HG03439 (cell line): ENCODE measurements around the gene TUBA4B.

Experiments
- ATAC-seq: cut with Tn5 transposase; IDR thresholded peaks from one replicate; pipeline ENCODE4 v1.9.1; 2021; ENCODE audit warnings: mild to moderate bottlenecking, moderate library complexity; ENCODE audit not compliant: unreplicated experiment

TUBA4B gene

DNA sequence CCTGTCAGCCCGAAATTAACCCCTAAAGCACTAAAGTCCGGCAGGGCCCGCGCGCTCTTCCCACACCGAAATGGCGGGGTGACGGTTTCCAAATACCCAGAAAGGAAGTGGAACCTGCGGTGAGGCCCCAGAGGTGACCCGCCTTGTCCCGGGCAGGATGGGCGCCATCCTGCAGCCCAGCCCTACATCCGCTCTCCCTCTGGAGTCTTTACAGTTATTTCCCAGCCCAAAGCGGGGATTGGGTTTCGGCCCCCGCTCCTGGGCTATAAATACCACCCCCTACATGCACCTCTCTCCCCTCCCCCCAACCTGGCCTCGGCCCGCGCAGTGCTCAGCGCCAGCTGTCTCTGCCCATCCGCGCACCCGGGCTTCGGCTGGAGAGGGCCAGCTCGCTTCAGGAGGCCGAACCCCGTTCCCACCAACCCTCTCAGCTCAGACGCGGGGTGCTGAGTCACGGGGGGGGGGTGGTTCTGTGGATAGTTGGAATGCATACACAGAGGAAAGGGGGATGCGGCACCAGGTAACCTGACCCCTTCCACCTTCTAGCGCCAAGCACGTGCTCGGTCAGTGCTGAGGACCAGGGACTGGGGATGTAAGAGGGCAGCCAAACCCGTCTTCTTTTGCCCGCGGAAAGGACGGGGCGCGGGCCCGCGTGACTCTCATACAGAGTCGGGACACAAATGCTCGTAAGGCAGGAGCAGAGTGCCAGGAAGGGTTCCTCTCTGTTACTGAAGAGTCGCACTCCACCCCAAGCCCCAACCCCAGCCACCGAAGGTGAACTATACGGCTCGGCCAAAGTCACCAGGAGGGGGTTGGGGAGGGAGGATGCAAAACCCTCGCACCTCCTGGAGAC is at the start of gene TUBA4B:
Gene TUBA4B (plus strand): TSS at position 344 of the 853 bp plus-strand sequence. CDS start 165 bp downstream, at position 509.
- peak; percentile 15 for ATAC-seq

DNA sequence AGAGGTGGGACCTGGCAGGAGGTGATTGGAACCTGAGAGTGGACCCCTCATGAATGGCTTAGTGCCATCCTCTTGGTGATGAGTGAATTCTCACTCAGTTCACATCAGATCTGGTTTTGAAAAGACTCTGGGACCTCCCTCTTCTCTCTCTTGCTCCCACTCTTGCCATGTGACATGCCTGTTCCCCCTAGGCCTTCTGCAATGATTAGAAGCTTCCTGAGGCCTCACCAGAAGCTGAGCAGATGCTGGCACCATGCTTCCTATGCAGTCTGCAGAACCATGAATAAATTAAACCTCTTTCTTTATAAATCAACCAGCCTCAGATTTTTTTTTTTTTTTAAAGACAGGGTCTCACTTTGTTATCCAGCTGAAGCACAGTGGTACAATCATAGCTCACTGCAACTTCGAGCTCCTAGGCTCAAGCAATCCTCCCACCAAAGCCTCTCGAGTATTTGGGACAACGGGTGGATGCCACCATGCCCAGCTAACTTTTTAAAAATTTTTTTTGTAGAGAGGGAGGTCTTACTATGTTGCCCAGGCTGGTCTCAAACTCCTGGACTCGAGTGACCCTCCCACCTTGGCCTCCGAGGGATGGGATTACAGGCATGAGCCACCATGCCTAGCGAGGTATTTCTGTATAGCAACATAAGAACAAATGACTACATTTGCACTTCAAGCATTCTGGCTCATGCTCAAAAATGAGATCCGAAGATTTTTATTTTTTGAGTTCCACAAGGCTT is 48.4 kb upstream of the TUBA4B start:
- ATAC-seq = no peak

DNA sequence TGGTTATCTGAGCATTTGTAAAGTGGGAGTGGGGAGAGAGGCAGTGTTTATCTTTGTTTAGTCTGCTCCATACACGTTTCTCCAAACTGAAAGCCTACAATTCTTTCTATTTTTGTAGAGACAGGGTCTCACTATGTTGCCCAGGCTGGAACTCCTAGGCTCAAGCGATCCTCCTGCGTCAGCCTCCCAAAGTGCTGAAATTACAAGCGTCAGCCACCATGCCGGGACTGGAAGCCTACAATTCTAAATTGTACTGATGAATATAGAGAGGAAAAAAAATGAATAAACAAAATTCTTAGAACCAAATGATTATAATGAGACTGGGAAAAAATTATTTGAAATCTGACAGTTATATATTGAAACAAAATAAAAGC is 47.9 kb upstream of the TUBA4B start:
- ATAC-seq = no peak

- ATAC-seq = no peak
Observed at GRCh38 chr2:219205981-219206327, 47.1 kb upstream of the TUBA4B start.

GRCh38 chr2:219206328-219207133 is 46.5 kb upstream of the TUBA4B start, which contains the start of gene ZFAND2B:
ZFAND2B (plus strand) TSS chr2:219206782; CDS start chr2:219206988, 206 bp downstream.
- ATAC-seq = peak; percentile 96

DNA sequence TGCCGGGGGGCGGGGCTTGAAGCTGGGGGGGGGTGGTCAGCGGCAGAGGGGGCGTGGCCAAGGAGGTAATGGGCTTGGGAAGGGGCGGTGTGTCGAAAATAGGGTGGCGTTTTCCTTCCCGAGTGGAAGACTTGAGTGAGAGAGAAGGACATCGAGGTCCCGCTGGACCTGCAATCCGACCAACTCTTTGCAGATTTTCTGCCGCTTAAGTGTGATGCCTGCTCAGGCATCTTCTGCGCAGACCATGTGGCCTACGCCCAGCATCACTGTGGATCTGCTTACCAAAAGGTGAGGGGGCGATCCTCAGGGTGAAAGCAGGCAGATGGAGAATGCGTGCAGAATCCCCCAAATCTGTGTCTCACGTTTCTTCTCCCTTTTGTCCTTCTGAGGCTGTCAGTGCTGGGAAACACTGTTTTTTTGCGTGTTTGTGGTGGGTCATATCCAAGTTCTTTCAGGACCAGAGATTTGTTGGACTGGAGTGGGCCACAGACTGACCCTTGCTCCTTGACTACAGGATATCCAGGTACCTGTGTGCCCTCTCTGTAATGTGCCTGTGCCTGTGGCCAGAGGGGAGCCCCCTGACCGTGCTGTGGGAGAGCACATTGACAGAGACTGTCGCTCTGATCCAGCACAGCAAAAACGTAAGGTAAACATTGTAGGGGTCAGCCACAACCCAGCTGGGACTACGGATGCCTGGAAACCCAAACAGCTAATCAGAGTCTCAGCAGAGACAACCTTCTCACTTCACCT is 45.7 kb upstream of the TUBA4B start:
- ATAC-seq = no peak

DNA sequence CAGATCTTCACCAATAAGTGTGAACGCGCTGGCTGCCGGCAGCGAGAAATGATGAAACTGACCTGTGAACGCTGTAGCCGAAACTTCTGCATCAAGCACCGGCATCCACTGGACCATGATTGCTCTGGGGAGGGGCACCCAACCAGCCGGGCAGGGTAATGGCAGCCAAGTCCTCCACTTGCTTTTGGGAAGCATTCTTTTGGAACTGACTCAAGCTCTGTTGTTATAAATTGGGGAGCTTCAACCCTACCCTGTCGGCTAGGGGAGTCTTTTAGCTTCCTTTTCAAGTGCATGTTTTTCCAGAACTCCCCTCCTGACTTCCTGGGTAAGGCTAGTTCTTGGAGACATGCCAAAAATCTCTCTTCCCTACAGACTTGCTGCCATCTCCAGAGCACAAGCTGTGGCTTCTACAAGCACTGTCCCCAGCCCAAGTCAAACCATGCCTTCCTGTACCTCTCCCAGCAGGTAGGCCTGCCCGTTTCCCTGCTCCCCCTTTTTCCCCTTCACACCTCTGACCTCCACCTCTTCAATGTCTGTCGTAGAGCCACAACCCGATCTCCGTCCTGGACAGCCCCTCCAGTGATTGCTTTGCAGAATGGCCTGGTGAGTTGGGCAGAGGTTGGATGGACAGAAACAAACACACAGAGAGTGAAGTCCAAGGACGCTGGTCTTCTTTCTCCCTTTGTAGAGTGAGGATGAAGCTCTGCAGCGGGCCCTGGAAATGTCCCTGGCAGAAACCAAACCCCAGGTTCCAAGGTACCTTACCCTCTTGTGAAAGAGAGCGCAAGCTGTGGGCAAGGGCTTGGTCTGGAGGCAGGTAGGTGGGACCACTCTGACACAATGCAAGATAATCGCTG is 44.9 kb upstream of the TUBA4B start:
- ATAC-seq = no peak

DNA sequence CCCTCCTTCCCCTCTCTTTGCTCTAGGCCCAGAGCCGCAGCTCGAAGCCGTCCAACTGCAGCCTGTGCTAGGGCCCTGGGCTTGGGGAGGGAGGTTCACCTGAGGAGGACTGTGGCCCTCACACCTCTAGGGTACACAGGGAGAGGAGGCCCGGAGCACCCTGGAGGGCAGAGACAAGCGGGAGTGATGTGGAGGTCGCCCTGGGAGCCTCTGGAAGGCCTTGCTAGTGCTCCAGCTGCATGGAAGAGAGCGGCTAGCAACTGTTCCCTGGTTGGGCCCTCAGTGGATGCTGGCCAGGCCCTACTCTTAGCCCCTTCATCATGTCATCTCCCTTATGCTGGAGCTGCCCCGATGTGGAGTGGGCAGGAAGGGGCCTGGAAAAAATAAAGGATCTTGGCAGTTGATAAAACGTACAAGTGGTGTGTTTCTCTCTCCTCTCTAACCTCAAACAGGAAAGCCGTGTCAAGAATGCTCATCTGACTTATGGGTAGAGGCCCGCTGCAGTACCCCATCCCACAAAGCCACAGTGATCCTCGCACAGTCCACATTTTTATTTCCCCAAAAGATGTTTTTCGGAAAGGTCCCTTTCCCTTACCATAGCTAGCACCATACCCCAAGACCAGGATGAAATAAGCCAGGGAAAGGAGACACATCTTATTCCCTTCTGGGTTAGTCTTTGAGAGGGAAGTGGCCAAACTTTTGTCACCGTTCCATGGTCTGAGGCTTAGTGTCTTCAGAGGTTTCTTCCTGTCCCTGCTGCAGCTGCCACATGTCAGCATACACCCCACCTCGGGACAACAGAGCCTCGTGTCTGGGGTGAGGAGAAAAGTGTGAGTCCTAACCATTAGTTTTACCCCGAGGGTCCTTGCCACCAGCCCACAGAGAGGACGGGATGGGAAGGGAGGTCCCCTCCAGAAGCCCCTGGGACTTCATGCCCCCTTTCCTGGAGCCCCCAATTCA is 43.5 kb upstream of the TUBA4B start:
- no peak for ATAC-seq

DNA sequence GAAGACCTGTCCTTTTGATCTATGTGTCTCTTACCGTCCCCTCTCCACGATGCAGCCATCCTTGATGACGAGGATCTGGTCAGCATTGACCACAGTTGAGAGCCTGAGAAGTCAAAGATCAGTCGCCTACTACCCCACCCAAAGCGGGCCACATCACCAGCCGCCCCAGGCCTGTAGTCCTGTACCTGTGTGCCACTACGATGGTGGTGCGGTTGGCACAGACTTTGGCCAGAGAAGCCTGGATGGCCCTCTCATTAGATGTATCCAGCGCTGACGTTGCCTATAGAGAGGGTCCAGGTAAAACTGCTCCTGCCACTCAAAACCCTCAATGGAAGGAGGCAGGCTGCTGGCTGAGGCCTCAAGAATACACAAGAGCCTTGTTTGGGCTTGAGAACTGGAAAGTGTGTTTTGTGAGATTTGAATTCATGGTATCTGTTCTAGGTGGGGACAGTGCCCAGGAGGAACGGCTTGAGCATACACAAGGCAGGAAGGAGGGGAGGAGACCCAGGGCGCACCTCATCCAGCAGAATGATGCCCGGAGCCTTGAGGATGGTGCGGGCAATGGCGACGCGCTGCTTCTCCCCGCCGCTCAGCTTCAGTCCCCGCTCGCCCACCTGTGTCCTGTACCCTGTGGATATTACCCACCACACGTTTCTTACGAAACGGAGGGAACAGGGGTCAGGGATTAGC is 42.7 kb upstream of the TUBA4B start:
- ATAC-seq = no peak

DNA sequence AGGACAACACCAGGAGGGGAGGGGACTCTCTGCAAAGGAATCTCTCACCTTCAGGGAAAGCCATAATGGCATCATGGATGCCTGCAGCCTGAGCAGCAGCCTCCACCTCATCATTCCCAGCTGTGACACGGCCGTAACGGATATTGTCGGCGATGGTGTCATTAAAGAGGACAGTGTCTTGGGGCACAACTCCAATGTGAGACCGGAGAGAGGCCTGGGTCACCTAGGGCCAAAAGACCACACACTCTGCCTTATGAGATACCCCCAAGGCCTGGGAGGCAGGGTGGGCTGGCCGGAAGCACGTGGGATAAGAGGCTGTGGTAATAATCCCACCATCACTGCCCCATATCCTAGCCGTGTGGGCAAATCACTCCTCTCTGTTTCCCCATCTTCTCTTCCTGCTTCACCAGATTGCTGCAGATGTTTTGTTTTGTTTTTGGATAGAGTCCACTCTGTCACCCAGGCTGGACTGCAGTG is 42.1 kb upstream of the TUBA4B start:
- no peak for ATAC-seq

- no peak for ATAC-seq
Observed at GRCh38 chr2:219213026-219213415, 40.0 kb upstream of the TUBA4B start.

DNA sequence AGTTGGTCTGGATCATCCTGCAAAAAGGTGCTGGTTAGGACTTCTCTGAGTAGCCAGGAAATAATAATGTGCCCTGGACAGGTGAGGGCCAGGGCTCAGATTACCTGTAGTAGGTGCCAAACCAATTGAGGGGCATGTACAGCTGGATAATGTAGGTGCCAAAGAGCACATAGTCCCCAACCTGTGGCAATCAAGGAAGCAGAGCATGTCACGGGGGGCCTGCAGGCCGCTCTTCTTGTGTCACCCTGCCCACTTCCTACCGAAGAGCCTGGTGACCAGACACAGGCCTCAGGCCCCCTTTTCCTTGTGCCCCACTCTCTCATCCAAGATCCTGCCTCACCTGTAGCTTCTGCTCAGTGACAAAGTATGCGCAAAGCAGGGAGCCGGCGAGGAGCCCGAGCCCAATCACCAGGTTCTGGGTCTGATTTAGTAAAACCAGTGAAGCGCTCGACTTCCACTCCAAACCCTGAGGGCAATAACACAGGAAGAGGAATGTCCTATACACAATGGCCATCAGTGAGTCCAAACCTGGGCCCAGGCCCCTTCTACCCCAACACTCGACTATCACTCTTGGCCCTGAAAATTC is 39.5 kb upstream of the TUBA4B start:
- no peak for ATAC-seq

DNA sequence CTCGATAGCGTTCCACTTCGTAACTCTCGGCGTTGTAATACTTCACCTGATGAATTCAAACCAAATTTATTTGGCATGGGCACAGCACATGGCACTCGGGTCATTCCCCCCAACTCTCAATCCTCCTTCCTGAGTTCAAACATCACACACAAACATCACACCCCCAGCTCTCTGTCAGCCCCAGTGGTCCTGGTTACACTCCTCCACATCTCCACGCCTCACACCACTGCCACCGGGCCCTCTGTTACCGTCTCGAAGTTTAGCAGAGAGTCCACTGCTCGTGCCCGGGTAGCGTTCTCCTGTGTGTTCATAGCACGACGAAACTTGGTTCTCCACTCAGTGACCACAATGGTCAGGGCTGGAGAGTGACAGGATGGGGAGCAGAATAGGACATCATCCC is 38.9 kb upstream of the TUBA4B start:
- no peak for ATAC-seq

DNA sequence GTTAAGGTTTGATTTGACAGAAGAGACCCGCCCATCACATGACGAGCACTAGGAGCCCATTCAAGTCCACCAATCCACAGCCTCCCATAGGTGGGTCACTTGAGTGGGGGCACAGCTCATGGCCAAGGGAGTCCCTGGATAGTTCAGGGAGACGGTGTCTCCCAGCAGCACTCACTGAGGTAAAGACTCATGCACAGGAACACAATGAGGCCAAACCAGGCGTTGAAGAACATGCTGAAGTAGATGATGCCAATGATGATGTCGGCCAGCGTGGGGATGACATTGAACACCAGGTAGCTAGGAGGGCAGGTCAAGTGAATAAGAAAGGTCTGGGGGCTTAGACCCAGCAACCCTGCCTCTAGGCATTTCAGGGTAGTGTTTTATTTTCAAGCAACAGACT is 38.3 kb upstream of the TUBA4B start:
- ATAC-seq = no peak

DNA sequence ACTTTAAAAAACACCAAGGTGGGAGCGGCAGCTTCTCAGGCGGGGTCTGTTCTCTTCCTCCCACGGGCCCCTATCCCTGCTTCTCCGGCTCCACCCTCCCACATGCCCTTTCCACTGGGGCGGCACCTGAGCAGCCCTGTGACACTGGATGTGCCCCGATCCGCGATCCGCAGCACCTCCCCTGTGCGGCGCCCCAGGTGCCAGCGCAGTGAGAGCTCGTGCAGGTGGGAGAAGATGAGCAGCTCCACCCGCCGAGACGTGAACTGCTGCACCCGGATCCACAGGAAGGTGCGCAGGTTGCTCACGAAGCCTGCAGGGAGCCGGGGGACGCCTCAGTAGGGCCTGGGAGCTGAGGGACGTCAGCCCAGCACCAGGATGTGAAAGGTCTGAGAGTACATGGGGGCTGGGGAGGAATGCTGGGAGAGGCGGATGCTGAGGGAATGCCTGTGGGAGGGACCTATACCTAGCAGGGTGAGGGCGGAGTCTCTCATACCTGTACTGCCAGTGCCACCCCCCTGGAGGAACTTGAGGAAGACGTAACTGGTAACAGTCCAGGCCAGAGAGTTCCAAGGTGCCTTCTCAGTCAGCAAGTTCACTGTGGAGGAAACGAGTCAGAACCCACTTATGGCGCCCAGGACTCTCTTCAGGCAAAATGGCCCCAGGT is 37.0 kb upstream of the TUBA4B start:
- ATAC-seq = no peak

GRCh38 chr2:219216535-219216915 is 36.5 kb upstream of the TUBA4B start:
- ATAC-seq = no peak

GRCh38 chr2:219218217-219218731 is 34.8 kb upstream of the TUBA4B start:
- ATAC-seq = peak; percentile 18
